ENCODE measurements around the gene EXOC4.

The EXOC4 gene

GRCh38 chr7:133601617-133602016 is 348.7 kb downstream of the EXOC4 start:
- Mint-ChIP-seq H3K4me1 (peaks cover 0 to 4% of the 10 kb centered on the region in 2 donors), H3K27me3 (no peaks in the 10 kb centered on the region), H3K4me3 (no peak overlapping the region), H3K27ac (peak overlapping the region; percentile 75), H3K9me3 (no peaks in the 10 kb centered on the region), H3K36me3 (peaks cover 3 to 7% of the 10 kb centered on the region in 2 donors)
- DNase-seq: no peak
- no peak for ATAC-seq (replicated peaks)

GRCh38 chr7:133602291-133602690 is 349.4 kb downstream of the EXOC4 start:
- DNase-seq (no peak), ATAC-seq (replicated peaks) (no peak)
- Mint-ChIP-seq H3K27ac (no peak overlapping the region), H3K27me3 (no peaks in the 10 kb centered on the region), H3K4me1 (peaks cover 0 to 4% of the 10 kb centered on the region in 2 donors), H3K4me3 (no peak overlapping the region), H3K9me3 (no peaks in the 10 kb centered on the region), H3K36me3 (peaks cover 3 to 7% of the 10 kb centered on the region in 2 donors)

DNA sequence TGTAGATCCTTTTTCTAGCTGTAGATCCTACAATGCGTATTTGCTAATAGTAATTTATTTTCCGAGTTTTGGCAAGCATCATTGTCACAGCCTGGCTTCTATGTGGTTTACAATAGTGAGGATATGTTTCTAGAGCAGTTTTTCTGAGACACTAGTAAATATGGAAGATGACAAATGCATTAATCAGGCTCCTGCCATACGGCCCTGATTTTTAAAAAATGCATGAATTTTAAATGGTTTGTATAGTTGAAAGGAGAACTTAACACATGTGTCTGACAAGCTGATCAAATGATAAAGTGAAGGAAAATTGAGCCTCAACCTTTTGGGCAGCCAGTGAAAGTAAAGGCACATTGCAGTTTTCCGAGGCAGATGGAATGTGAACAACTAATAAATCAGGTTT is 354.1 kb downstream of the EXOC4 start:
- H3K4me1 Mint-ChIP-seq: no peaks in the 10 kb centered on the region
- no peaks in the 10 kb centered on the region for H3K9me3 Mint-ChIP-seq
- no peaks in the 10 kb centered on the region for H3K27me3 Mint-ChIP-seq
- DNase-seq (no peak), ATAC-seq (replicated peaks) (no peak)
- H3K4me3 Mint-ChIP-seq: no peak overlapping the region
- no peak overlapping the region for H3K27ac Mint-ChIP-seq
- peaks cover 0 to 2% of the 10 kb centered on the region in 2 donors for H3K36me3 Mint-ChIP-seq

DNA sequence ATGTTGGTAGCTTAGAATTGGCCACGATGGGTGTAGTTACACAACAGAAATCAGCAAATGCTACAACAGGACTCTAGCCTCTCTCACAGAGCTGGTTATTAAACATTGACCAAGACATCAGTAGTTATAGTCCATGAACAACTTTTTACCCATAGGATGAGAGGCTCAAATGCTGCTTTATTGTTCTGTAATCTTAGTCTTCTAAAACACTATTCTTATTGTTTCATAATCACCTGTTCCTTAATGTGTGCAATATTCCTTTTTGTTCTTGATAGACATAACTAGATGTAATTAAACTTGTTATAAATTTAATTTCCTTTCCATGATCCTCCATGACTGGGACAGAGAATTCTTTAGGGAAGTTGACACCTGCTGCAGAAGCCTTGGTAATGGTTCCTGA is 356.9 kb downstream of the EXOC4 start:
- H3K27me3 Mint-ChIP-seq: no peaks in the 10 kb centered on the region
- peaks cover 0 to 14% of the 10 kb centered on the region in 2 donors for H3K36me3 Mint-ChIP-seq
- ATAC-seq (replicated peaks) (no peak), DNase-seq (no peak)
- H3K4me3 Mint-ChIP-seq: no peak overlapping the region
- H3K27ac Mint-ChIP-seq: no peak overlapping the region
- H3K4me1 Mint-ChIP-seq: peaks cover 0 to 4% of the 10 kb centered on the region in 2 donors
- no peaks in the 10 kb centered on the region for H3K9me3 Mint-ChIP-seq

DNA sequence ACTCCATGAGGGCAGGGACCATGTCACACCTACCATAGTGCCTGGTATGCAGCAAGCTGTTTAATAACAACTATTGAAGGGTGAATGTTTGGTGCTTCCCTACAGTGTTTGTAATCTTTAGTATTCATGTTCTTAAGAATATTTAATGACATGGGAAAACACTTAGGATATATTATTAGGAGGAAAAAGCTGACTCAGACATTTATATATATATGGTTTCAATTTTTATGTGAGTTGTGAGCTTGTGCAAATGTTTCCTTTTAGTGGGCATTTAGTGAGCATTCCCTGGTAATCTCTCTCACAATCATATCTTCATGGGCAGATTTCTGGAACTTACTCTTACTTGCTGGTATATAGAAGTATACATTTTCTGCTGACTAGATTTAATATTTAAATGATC is 359.1 kb downstream of the EXOC4 start:
- Mint-ChIP-seq H3K9me3 (no peaks in the 10 kb centered on the region), H3K4me3 (no peak overlapping the region), H3K27ac (no peak overlapping the region), H3K4me1 (peaks cover 0 to 4% of the 10 kb centered on the region in 2 donors), H3K36me3 (peaks cover 0 to 14% of the 10 kb centered on the region in 2 donors), H3K27me3 (no peaks in the 10 kb centered on the region)
- no peak for DNase-seq
- no peak for ATAC-seq (replicated peaks)

DNA sequence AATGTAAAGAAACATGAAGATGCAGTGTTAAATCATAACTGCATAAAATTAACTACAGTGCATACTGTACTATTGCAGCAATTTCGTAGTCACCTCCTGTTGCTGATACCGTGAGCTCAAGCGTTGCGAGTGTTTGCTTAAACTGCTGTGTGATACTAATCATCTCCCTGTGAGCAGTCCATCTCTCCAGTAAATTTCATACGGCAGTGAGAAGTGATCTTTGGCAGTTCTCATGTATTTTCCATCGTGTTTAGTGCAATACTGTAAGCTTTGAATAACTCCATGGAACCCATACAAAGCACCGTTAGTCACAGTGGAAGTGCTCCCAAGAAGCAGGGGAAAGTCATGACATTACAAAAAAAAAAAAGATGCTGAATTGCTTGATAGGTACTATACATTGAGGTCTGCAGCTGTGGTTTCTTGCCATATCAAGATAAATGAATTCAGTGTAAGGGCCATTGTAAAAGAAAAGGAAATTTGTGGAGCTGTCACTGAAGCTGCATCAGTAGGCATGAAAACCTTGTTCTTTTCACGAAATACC is 360.4 kb downstream of the EXOC4 start:
- Mint-ChIP-seq H3K4me3 (no peak overlapping the region), H3K4me1 (peaks cover 0 to 4% of the 10 kb centered on the region in 2 donors), H3K27ac (no peak overlapping the region), H3K9me3 (no peaks in the 10 kb centered on the region), H3K36me3 (peaks cover 3 to 14% of the 10 kb centered on the region in 2 donors), H3K27me3 (no peaks in the 10 kb centered on the region)
- ATAC-seq (replicated peaks) (no peak), DNase-seq (no peak)

DNA sequence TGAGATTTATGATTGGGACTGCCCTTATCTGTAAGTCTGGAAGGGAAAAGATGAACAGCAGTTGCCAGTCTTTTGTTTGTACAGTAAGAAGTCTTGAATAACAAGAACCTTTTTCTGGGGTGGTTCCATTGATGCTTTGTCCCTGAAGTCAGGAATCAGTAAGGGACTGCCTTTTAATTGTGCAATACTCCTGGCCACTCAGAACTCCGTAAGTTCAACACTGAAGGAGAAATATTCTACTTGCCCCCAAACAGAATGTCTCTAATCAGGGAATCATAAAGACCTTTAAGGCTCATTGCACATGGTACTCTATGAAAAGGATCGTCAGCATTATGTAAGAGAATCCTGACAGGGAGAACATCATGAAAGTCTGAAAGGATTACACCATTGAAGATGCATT is 361.4 kb downstream of the EXOC4 start:
- Mint-ChIP-seq H3K9me3 (no peaks in the 10 kb centered on the region), H3K27ac (no peak overlapping the region), H3K36me3 (peaks cover 3 to 16% of the 10 kb centered on the region in 2 donors), H3K4me3 (no peak overlapping the region), H3K4me1 (peaks cover 0 to 4% of the 10 kb centered on the region in 2 donors), H3K27me3 (no peaks in the 10 kb centered on the region)
- DNase-seq: no peak
- no peak for ATAC-seq (replicated peaks)

DNA sequence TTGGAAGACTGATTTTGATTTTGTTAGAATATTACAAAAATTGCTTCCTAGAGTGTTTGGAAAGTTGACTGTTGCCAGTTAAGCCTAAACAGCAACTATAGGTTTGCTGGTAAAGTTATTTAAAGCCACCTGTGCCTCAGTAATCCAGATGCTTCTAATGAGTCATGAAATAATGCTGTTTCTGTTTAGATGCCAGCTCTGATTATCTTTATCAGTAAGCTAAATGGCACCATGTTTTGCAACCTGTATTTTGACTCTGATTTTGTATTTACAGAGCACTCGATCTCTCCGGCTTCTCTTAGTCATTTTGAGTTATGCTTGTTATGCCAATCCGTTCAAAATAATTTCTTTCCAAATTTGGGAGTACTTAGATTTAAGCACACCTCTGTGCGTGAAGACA is 366.1 kb downstream of the EXOC4 start:
- Mint-ChIP-seq H3K4me3 (no peak overlapping the region), H3K27ac (no peak overlapping the region), H3K27me3 (no peaks in the 10 kb centered on the region), H3K4me1 (no peaks in the 10 kb centered on the region), H3K9me3 (no peaks in the 10 kb centered on the region), H3K36me3 (peaks cover 5 to 21% of the 10 kb centered on the region in 2 donors)
- DNase-seq (no peak), ATAC-seq (replicated peaks) (no peak)

- H3K27me3 Mint-ChIP-seq: no peaks in the 10 kb centered on the region
- peaks cover 5 to 20% of the 10 kb centered on the region in 2 donors for H3K36me3 Mint-ChIP-seq
- no peak for ATAC-seq (replicated peaks)
- no peaks in the 10 kb centered on the region for H3K9me3 Mint-ChIP-seq
- no peak overlapping the region for H3K4me3 Mint-ChIP-seq
- H3K4me1 Mint-ChIP-seq: no peaks in the 10 kb centered on the region
- H3K27ac Mint-ChIP-seq: no peak overlapping the region
- DNase-seq: no peak
Observed at GRCh38 chr7:133619491-133619890, 366.6 kb downstream of the EXOC4 start.

- Mint-ChIP-seq H3K27me3 (no peaks in the 10 kb centered on the region), H3K9me3 (no peaks in the 10 kb centered on the region), H3K4me1 (no peaks in the 10 kb centered on the region), H3K27ac (no peak overlapping the region), H3K36me3 (peaks cover 7 to 35% of the 10 kb centered on the region in 2 donors), H3K4me3 (no peak overlapping the region)
- DNase-seq (no peak), ATAC-seq (replicated peaks) (no peak)
Observed at GRCh38 chr7:133623721-133624120, 370.8 kb downstream of the EXOC4 start.

- H3K4me1 Mint-ChIP-seq: no peaks in the 10 kb centered on the region
- H3K27ac Mint-ChIP-seq: no peak overlapping the region
- DNase-seq (no peak), ATAC-seq (replicated peaks) (no peak)
- peaks cover 10 to 30% of the 10 kb centered on the region in 2 donors for H3K36me3 Mint-ChIP-seq
- H3K27me3 Mint-ChIP-seq: no peaks in the 10 kb centered on the region
- H3K4me3 Mint-ChIP-seq: no peak overlapping the region
- no peaks in the 10 kb centered on the region for H3K9me3 Mint-ChIP-seq
Observed at GRCh38 chr7:133625046-133625445, 372.2 kb downstream of the EXOC4 start.

- Mint-ChIP-seq H3K4me3 (no peak overlapping the region), H3K4me1 (no peaks in the 10 kb centered on the region), H3K27me3 (no peaks in the 10 kb centered on the region), H3K9me3 (no peaks in the 10 kb centered on the region), H3K36me3 (peaks cover 24 to 43% of the 10 kb centered on the region in 2 donors), H3K27ac (no peak overlapping the region)
- ATAC-seq (replicated peaks): no peak
- no peak for DNase-seq
Observed at GRCh38 chr7:133629701-133630100, 376.8 kb downstream of the EXOC4 start.

GRCh38 chr7:133633055-133633454 is 380.2 kb downstream of the EXOC4 start:
- Mint-ChIP-seq H3K27me3 (no peaks in the 10 kb centered on the region), H3K27ac (no peak overlapping the region), H3K4me1 (no peaks in the 10 kb centered on the region), H3K36me3 (peaks cover 22 to 34% of the 10 kb centered on the region in 2 donors), H3K9me3 (no peaks in the 10 kb centered on the region), H3K4me3 (no peak overlapping the region)
- ATAC-seq (replicated peaks) (no peak), DNase-seq (no peak)

GRCh38 chr7:133635541-133635940 is 382.7 kb downstream of the EXOC4 start:
- DNase-seq (no peak), ATAC-seq (replicated peaks) (no peak)
- Mint-ChIP-seq H3K9me3 (no peaks in the 10 kb centered on the region), H3K4me3 (no peak overlapping the region), H3K4me1 (no peaks in the 10 kb centered on the region), H3K36me3 (peaks cover 17% of the 10 kb centered on the region in 2 donors), H3K27me3 (no peaks in the 10 kb centered on the region), H3K27ac (no peak overlapping the region)

DNA sequence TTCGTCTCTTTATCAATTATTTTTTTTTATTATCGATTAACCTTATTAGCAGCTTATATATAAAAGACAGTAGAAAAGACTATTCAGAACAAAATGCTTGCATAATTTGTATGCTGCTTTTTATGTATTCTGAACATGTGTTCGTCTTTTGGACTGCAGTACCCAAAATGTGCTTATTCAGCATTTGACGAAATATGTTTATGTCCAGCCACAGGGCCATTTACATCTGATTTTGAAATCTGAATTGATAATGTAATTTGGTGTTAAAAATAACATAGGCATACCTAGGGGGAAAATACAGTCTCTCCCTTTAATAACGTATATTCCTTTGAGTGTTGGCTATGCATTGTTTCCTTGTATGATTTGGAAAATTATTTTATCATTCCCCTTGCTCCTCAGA is 386.0 kb downstream of the EXOC4 start:
- H3K4me3 Mint-ChIP-seq: no peak overlapping the region
- no peak for DNase-seq
- peaks cover 3 to 10% of the 10 kb centered on the region in 2 donors for H3K9me3 Mint-ChIP-seq
- no peak for ATAC-seq (replicated peaks)
- H3K27ac Mint-ChIP-seq: no peak overlapping the region
- no peaks in the 10 kb centered on the region for H3K27me3 Mint-ChIP-seq
- no peaks in the 10 kb centered on the region for H3K4me1 Mint-ChIP-seq
- H3K36me3 Mint-ChIP-seq: peaks cover 17 to 20% of the 10 kb centered on the region in 2 donors

DNA sequence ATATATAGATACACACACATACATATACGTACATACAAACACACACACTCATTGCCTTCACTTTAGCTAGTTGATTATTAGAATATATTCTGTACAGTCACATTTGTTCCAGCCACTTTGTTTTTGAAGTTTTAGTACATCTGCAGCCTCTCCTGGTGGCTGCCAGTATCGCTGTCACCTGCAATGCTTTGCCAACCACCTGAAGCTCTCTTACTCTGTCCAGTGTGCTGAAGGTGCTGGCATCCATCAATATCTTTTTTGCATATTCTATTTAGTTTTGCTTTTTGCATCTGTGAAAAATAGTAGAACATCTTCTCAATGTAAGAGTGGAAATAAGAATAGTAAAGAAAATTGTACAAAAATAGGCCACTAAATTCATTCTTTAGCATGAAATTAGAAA is 388.6 kb downstream of the EXOC4 start:
- no peak overlapping the region for H3K27ac Mint-ChIP-seq
- ATAC-seq (replicated peaks) (no peak), DNase-seq (no peak)
- H3K4me1 Mint-ChIP-seq: no peaks in the 10 kb centered on the region
- no peak overlapping the region for H3K4me3 Mint-ChIP-seq
- H3K9me3 Mint-ChIP-seq: peaks cover 5 to 10% of the 10 kb centered on the region in 2 donors
- peaks cover 19 to 22% of the 10 kb centered on the region in 2 donors for H3K36me3 Mint-ChIP-seq
- no peaks in the 10 kb centered on the region for H3K27me3 Mint-ChIP-seq

Data from stimulated activated naive B cell treated with anti-CD40 and anti-IgM and Interleukin-4, amounts not matched to agents 10 μg/mL and 1 μg/mL and 100 μg/mL, for 72 hours (primary cell).